ENCODE data around the gene ASB10.

- TF ChIP-seq CTCF (IDR thresholded peaks at IDR 0.05) (no peak), POLR2AphosphoS5 (IDR thresholded peaks at IDR 0.05) (no peak)
Observed at GRCh38 chr7:151140826-151141225, 46.2 kb downstream of the ASB10 start.

Data from prostate gland (tissue), 2 donors.